GM23338 (cell line): Measurements from ENCODE around the gene SAMD4A. TPM values are rescaled to one million over a fixed set of nuclear protein-coding genes. Genes with fewer than 3 reads are reported as not detected.

ENCODE experiments used
- ATAC-seq: fragments of 200-7000 bp; cut with Tn5 transposase; 3 replicates; pipeline ENCODE4 v1.9.1; 2020
- DNase-seq: peaks from one replicate; pipeline ENCODE4 v3.0.0-alpha.2; 2015; ENCODE audit warnings: low spot score
- H2AFZ ChIP-seq: fragments of 200-600 bp; sonication (generic); 2 replicates; pipeline ENCODE4 v1.8.0; 2016; ENCODE audit warnings: antibody characterized with exemption, mild to moderate bottlenecking, moderate library complexity
- H3F3A ChIP-seq: fragments of 200-600 bp; sonication (generic); replicated peaks from 2 replicates; pipeline ENCODE4 v1.8.0; 2017; ENCODE audit warnings: antibody characterized with exemption, mixed run types, low read depth
- H3K27ac ChIP-seq: fragments of 200-600 bp; sonication (generic); 2 replicates; pipeline ENCODE4 v1.6.1; 2016; ENCODE audit warnings: low read depth
- H3K27me3 ChIP-seq: fragments of 200-600 bp; sonication (generic); 2 replicates; pipeline ENCODE4 v1.8.0; 2016; ENCODE audit warnings: mild to moderate bottlenecking, mixed run types, moderate library complexity; ENCODE audit not compliant: insufficient read depth
- H3K36me3 ChIP-seq: fragments of 200-600 bp; sonication (generic); 2 replicates; pipeline ENCODE4 v1.8.0; 2016; ENCODE audit warnings: mild to moderate bottlenecking; ENCODE audit not compliant: insufficient read depth
- H3K4me1 ChIP-seq: fragments of 200-600 bp; sonication (generic); 2 replicates; pipeline ENCODE4 v1.8.0; 2016; ENCODE audit warnings: mild to moderate bottlenecking, moderate library complexity; ENCODE audit not compliant: insufficient read depth
- H3K4me2 ChIP-seq: fragments of 200-600 bp; sonication (generic); 2 replicates; pipeline ENCODE4 v1.7.1; 2017; ENCODE audit warnings: mixed run types
- H3K4me3 ChIP-seq: fragments of 200-600 bp; sonication (generic); 2 replicates; pipeline ENCODE4 v1.6.1; 2016; ENCODE audit warnings: mixed run types
- H3K79me2 ChIP-seq: fragments of 200-600 bp; sonication (generic); replicated peaks from 2 replicates; pipeline ENCODE4 v1.8.0; 2017; ENCODE audit warnings: mild to moderate bottlenecking; ENCODE audit not compliant: insufficient read depth
- H3K9me2 ChIP-seq: fragments of 200-600 bp; sonication (generic); 2 replicates; pipeline ENCODE4 v1.8.0; 2017; ENCODE audit not compliant: insufficient read depth
- H4K20me1 ChIP-seq: fragments of 200-600 bp; sonication (generic); replicated peaks from 2 replicates; pipeline ENCODE4 v1.8.0; 2017; ENCODE audit warnings: mild to moderate bottlenecking; ENCODE audit not compliant: insufficient read depth
- H3K27ac Mint-ChIP-seq: 2 replicates; pipeline ENCODE4 v1.8.0; 2020; ENCODE audit warnings: inconsistent platforms, mild to moderate bottlenecking, moderate library complexity, mixed read lengths
- H3K27me3 Mint-ChIP-seq: 3 replicates; pipeline ENCODE4 v1.8.0; 2022; ENCODE audit warnings: low read depth, mild to moderate bottlenecking, moderate library complexity, mixed read lengths, inconsistent platforms; ENCODE audit not compliant: insufficient read depth, poor library complexity
- H3K36me3 Mint-ChIP-seq: 3 replicates; pipeline ENCODE4 v1.8.0; 2021; ENCODE audit warnings: low read depth, mild to moderate bottlenecking, inconsistent platforms, moderate library complexity, mixed read lengths
- H3K4me1 Mint-ChIP-seq: 3 replicates; pipeline ENCODE4 v1.8.0; 2020; ENCODE audit warnings: mild to moderate bottlenecking, inconsistent platforms, mixed read lengths
- H3K4me3 Mint-ChIP-seq: 3 replicates; pipeline ENCODE4 v1.8.0; 2021; ENCODE audit warnings: moderate library complexity, mild to moderate bottlenecking, inconsistent platforms, mixed read lengths
- H3K9me3 Mint-ChIP-seq: 3 replicates; pipeline ENCODE4 v1.8.0; 2020; ENCODE audit warnings: moderate library complexity, mild to moderate bottlenecking, inconsistent platforms, mixed read lengths
- CREB1 ChIP-seq: fragments of 250-450 bp; sonication (Bioruptor Pico); IDR thresholded peaks from 2 replicates; pipeline ENCODE4 v1.5.0; 2020; ENCODE audit warnings: low read depth, mild to moderate bottlenecking, moderate library complexity
- EZH2 ChIP-seq: fragments of 200-600 bp; sonication (generic); IDR thresholded peaks from one replicate; pipeline ENCODE4 v1.8.0; 2017; ENCODE audit warnings: antibody characterized with exemption, mild to moderate bottlenecking, low read depth; ENCODE audit not compliant: unreplicated experiment
- EZH2phosphoT487 ChIP-seq: fragments of 200-600 bp; sonication (generic); IDR thresholded peaks from one replicate; pipeline ENCODE4 v1.8.1; 2018; ENCODE audit warnings: antibody characterized with exemption; ENCODE audit not compliant: unreplicated experiment
- NANOG ChIP-seq: IDR thresholded peaks from 2 replicates; pipeline ENCODE4 v1.6.1; 2016; ENCODE audit warnings: antibody characterized with exemption, borderline replicate concordance
- POLR2AphosphoS5 ChIP-seq: IDR thresholded peaks from 2 replicates; pipeline ENCODE4 v1.6.1; 2016; ENCODE audit warnings: antibody characterized with exemption, low read depth
- ZNF114 ChIP-seq: fragments of 250-450 bp; sonication (Bioruptor Pico); IDR thresholded peaks from 2 replicates; pipeline ENCODE4 v1.5.0; 2020; ENCODE audit warnings: mild to moderate bottlenecking, moderate library complexity
- ZNF331 ChIP-seq: fragments of 250-450 bp; sonication (Bioruptor Pico); IDR thresholded peaks from 2 replicates; pipeline ENCODE4 v1.5.0; 2020; ENCODE audit warnings: low read depth, mild to moderate bottlenecking, moderate library complexity
- ZNF462 ChIP-seq: fragments of 250-450 bp; sonication (Bioruptor Pico); IDR thresholded peaks from 2 replicates; pipeline ENCODE4 v1.5.0; 2020; ENCODE audit warnings: mild to moderate bottlenecking, moderate library complexity
- polyA plus RNA-seq: library from polyadenylated mRNA; unstranded; fragments of >200 nt; fragmentation: Nextera tagmentation; extraction: Ambion mirVana; gene quantifications from 2 replicates; pipeline ENCODE4 v1.2.1, GENCODE V29; 2016
- total RNA-seq: library from RNA; depleted of rRNA; stranded (reverse); fragments of >200 nt; shearing (Covaris generic); gene quantifications from 2 replicates; pipeline ENCODE4 v1.2.3, GENCODE V29; 2014
- TF ChIP-seq, protein P1 (sequence below): IDR thresholded peaks from one replicate; pipeline ENCODE4 v1.6.1; 2018; ENCODE audit warnings: antibody characterized with exemption; ENCODE audit not compliant: unreplicated experiment
- TF ChIP-seq, protein P2 (sequence below): IDR thresholded peaks from 2 replicates; pipeline ENCODE4 v1.6.1; 2016; ENCODE audit warnings: antibody characterized with exemption

Gene SAMD4A
- total and polyA plus RNA-seq, 2 experiments from 2014 or later: 1.6 to 6.9 TPM

- no peak for TF ChIP-seq ZNF331 (CRISPR knock-in tag)
Observed at GRCh38 chr14:54584097-54584496, 17.2 kb downstream of the SAMD4A start (continued).

DNA sequence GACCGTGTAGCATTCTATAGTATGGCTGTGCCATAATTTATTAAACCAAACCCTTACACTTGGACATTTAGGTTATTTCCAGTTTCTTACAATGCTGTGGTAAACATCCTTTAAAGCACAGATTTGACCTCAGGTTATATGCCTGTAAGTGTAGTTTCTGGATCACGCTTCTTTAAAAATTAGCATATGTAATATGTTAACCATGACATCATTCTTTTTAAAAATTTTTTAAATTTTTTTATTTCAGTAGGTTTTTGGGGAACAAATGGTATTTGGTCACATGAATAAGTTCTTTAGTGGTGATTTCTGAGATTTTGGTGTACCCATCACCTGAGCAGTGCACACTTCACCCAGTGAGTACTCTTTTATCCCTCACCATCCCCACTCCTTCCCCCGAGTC lies 18.3 kb downstream of the SAMD4A start:
- H3K4me3 ChIP-seq: no peak overlapping the region
- H3K27me3 ChIP-seq: no peaks in the 10 kb centered on the region
- DNase-seq (no peak), ATAC-seq (no peak)
- Mint-ChIP-seq H3K36me3 (no peaks in the 10 kb centered on the region), H3K4me1 (no peaks in the 10 kb centered on the region), H3K27ac (no peak overlapping the region), H3K9me3 (no peaks in the 10 kb centered on the region), H3K27me3 (no peaks in the 10 kb centered on the region), H3K4me3 (no peak overlapping the region)
- no peaks in the 10 kb centered on the region for H3K4me1 ChIP-seq
- no peaks in the 10 kb centered on the region for H3K9me2 ChIP-seq
- TF ChIP-seq POLR2AphosphoS5 (no peak), EZH2 (no peak), ZNF331 (CRISPR knock-in tag) (no peak), NANOG (no peak)
- TF ChIP-seq, protein P1, sequence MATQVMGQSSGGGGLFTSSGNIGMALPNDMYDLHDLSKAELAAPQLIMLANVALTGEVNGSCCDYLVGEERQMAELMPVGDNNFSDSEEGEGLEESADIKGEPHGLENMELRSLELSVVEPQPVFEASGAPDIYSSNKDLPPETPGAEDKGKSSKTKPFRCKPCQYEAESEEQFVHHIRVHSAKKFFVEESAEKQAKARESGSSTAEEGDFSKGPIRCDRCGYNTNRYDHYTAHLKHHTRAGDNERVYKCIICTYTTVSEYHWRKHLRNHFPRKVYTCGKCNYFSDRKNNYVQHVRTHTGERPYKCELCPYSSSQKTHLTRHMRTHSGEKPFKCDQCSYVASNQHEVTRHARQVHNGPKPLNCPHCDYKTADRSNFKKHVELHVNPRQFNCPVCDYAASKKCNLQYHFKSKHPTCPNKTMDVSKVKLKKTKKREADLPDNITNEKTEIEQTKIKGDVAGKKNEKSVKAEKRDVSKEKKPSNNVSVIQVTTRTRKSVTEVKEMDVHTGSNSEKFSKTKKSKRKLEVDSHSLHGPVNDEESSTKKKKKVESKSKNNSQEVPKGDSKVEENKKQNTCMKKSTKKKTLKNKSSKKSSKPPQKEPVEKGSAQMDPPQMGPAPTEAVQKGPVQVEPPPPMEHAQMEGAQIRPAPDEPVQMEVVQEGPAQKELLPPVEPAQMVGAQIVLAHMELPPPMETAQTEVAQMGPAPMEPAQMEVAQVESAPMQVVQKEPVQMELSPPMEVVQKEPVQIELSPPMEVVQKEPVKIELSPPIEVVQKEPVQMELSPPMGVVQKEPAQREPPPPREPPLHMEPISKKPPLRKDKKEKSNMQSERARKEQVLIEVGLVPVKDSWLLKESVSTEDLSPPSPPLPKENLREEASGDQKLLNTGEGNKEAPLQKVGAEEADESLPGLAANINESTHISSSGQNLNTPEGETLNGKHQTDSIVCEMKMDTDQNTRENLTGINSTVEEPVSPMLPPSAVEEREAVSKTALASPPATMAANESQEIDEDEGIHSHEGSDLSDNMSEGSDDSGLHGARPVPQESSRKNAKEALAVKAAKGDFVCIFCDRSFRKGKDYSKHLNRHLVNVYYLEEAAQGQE: no peak
- no peaks in the 10 kb centered on the region for H3K36me3 ChIP-seq
- no peak overlapping the region for H3K27ac ChIP-seq
- no peaks in the 10 kb centered on the region for H3F3A ChIP-seq
- H3K79me2 ChIP-seq: peaks cover 4% of the 10 kb centered on the region; the same call in 1 of the 2 replicates
- H2AFZ ChIP-seq: no peak overlapping the region
- no peaks in the 10 kb centered on the region for H4K20me1 ChIP-seq
- H3K4me2 ChIP-seq: no peak overlapping the region

- Histone ChIP-seq H3K27ac (no peak overlapping the region), H3K4me2 (no peak overlapping the region), H3K27me3 (no peaks in the 10 kb centered on the region), H3F3A (no peaks in the 10 kb centered on the region), H4K20me1 (no peaks in the 10 kb centered on the region), H2AFZ (no peak overlapping the region), H3K4me1 (no peaks in the 10 kb centered on the region), H3K4me3 (no peak overlapping the region), H3K79me2 (no peaks in the 10 kb centered on the region; the same call in 1 of the 2 replicates), H3K9me2 (no peaks in the 10 kb centered on the region), H3K36me3 (no peaks in the 10 kb centered on the region)
- Mint-ChIP-seq H3K4me3 (no peak overlapping the region), H3K27me3 (peaks cover 5% of the 10 kb centered on the region), H3K27ac (no peak overlapping the region), H3K4me1 (no peaks in the 10 kb centered on the region; the same call in 2 of the 3 replicates), H3K36me3 (no peaks in the 10 kb centered on the region), H3K9me3 (no peaks in the 10 kb centered on the region)
- ATAC-seq (no peak), DNase-seq (no peak)
- no peak for TF ChIP-seq EZH2
- no peak for TF ChIP-seq CREB1 (CRISPR knock-in tag)
- no peak for TF ChIP-seq ZNF462
- no peak for TF ChIP-seq ZNF114 (CRISPR knock-in tag)
- TF ChIP-seq POLR2AphosphoS5: no peak
- TF ChIP-seq, protein P2, sequence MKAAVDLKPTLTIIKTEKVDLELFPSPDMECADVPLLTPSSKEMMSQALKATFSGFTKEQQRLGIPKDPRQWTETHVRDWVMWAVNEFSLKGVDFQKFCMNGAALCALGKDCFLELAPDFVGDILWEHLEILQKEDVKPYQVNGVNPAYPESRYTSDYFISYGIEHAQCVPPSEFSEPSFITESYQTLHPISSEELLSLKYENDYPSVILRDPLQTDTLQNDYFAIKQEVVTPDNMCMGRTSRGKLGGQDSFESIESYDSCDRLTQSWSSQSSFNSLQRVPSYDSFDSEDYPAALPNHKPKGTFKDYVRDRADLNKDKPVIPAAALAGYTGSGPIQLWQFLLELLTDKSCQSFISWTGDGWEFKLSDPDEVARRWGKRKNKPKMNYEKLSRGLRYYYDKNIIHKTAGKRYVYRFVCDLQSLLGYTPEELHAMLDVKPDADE: no peak
- TF ChIP-seq EZH2phosphoT487: no peak
Observed at GRCh38 chr14:54589076-54589475, 22.1 kb downstream of the SAMD4A start.
